ENCODE results near the gene PRDM16.

- TF ChIP-seq CTCF (conservative IDR thresholded peaks at IDR 0.05) (no peak), ZFX (IDR thresholded peaks at IDR 0.05) (no peak)
These were observed 389.2 kb downstream of the PRDM16 start for GRCh38 chr1:3457910-3458883.

All from C4-2B (cell line).